ENCODE results near the gene MRC2.

DNA sequence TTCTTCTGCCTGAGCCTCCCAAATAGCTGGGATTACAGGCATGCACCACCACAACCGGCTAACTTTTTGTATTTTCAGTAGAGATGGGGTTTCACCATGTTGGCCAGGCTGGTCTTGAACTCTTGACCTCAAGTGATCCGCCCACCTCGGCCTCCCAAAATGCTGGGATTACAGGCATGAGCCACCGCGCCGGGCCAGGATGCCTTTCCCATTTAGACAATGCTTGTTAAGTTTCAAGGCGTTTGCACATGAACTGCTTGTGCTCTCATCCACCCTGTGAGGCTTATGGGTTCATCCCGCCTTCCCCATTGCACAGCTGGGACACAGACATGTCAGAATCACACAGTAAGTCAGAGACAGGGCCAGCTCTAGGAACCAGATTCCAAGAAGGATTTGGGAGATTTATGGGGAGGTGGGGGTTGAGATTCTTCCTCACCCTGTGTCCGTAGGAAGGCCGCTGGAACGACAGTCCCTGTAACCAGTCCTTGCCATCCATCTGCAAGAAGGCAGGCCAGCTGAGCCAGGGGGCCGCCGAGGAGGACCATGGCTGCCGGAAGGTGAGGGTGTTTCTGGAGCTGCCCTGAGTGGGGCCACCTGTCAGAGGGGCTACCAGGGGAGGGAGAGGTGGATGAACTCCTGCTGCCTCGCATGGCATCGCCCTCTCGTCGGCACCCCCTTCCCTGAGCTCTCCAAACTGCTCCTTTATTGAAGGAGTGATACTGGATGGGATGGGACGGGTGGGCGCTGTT lies 46.3 kb downstream of the MRC2 start:
- no peak for TF ChIP-seq EP300 (IDR thresholded peaks at IDR 0.05)
- TF ChIP-seq, protein P1, sequence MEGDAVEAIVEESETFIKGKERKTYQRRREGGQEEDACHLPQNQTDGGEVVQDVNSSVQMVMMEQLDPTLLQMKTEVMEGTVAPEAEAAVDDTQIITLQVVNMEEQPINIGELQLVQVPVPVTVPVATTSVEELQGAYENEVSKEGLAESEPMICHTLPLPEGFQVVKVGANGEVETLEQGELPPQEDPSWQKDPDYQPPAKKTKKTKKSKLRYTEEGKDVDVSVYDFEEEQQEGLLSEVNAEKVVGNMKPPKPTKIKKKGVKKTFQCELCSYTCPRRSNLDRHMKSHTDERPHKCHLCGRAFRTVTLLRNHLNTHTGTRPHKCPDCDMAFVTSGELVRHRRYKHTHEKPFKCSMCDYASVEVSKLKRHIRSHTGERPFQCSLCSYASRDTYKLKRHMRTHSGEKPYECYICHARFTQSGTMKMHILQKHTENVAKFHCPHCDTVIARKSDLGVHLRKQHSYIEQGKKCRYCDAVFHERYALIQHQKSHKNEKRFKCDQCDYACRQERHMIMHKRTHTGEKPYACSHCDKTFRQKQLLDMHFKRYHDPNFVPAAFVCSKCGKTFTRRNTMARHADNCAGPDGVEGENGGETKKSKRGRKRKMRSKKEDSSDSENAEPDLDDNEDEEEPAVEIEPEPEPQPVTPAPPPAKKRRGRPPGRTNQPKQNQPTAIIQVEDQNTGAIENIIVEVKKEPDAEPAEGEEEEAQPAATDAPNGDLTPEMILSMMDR (IDR thresholded peaks at IDR 0.05): no peak

All from tibial nerve (tissue), 4 donors.